Cardiac septum (tissue), 1 donor: ENCODE data around the gene CNTNAP5. TPM values are rescaled to one million over a fixed set of nuclear protein-coding genes. Genes with fewer than 3 reads are reported as not detected.
"Not testable (repeated sequence)": the region's sequence is repeated elsewhere in the genome, so short reads cannot be mapped to it uniquely, and the experiment has no call there.

Experiments used
- DNase-seq: peaks from one replicate; pipeline ENCODE4 v3.0.0-alpha.2; 2020; ENCODE audit warnings: low spot score
- intact Hi-C: fragments of 100-400 bp; cut with DNase I; formaldehyde crosslinking; loops from one replicate; pipeline ENCODE4 v1.14.0; 2022
- total RNA-seq: library from RNA; stranded (reverse); fragmentation: NEBNext Ultra II Directional; extraction: Animal tissue kit (Norgen Biotek cat#: 25700); gene quantifications from one replicate; pipeline ENCODE4 v1.2.1, GENCODE V29; 2021
- donor health status: DM: no; HTN: no; CAD: no.

The CNTNAP5 gene
- total RNA-seq, 1 donor from 2014 or later, result not detected

DNA sequence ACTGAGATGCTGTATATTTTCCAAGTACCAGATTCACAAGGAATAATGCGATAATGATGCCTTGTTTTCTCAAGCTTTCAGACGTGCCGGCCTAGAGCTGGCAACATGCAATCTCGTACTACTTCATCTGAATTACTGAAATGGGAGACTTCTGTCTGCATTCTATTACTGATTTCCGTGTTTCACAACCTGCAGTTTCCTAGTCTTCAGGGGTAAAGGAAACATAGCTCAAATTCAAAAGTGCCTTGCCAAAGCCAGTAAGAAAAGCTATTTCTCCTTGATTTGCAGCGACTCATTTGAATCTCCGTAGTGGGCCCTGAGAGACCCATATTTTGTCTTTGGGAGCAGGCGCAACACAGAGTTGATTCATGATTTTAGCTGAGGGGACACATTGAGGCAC, 289.0 kb downstream of the CNTNAP5 start:
- intact Hi-C loops, result no loop called here
- no peak for DNase-seq

DNA sequence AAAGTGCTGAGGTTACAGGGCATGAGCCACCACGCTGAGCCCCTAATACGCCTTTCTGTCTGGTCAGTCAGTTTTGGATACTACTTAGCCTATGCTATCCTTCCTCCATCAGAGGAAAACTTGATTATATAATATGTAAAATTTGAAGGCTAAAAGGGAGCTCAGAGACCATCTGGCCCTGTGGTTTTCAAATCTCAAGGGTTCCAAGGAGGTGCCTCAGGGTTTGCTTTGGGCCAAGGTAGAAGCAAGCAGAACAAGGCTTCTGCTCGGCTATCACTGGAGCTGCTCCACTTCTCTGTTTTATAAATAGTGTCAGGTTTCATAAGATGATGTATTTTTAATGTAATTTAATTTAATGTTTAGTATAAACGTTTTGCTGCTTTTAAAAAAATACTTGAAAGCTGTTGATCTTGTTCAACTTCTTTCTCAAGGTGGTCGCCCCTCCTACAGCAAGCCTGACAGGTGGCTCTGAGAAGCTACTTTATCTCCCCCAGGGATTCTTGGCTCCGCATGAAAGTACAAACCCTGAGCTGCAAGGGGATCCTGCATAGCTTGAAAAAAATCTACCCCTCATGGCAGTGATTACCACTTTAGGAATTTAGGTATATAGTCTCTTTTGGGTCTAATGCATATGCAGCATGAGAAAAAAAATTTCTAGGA, 290.3 kb downstream of the CNTNAP5 start:
- intact Hi-C loops, result no loop called here
- DNase-seq, result no peak

DNA sequence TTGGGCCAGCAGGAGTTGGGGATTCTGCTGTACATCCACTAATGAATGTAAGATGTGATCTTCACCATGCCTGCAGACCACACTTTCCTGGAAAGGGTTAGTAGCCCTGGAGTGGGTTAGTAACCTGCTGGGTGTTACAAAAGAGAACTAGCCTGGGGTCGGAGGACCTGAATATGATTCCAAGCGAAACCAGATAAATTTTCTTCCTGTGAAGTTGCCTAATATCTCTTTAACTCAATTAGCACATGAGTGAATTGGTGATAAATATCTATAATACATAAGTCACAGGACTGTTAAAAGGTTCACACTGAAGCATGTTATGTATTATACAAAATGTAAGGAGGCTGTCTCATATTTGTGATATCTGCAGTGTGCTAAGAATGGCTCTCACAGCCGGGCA, 291.0 kb downstream of the CNTNAP5 start:
- intact Hi-C loops, result no loop called here

DNA sequence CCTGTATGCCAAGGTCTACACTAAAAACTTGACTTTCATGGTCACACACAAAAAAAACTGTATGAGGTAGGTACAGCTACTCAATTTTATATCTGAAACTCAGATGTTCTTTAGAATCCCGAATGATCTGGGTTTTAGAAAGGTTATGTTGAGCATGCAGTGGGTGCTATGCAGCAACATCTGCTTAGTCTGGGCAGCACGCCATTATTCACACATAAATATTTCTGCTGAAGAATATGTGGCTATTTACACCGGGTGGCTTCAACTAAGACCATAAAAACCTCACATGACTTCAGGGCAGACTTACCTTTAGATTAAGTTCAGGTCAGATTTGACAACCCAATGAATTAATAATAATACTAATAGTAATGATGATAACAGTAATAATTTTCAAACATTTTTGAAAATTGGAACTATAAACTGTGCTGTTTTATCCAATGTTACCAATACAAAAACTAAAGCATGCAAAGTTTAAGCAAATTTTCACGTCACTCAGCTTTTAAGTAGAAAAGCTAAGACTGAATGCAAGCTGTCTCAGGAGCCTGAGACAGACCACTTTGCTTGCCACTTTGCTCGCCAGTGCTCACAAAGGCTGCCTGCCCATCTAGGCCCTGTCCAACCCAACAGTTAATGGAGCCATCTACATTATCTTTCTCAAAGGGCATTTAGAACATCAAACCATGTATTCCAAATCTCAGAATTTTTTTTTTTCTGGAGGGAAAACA, 292.0 kb downstream of the CNTNAP5 start:
- no peak for DNase-seq

More for the DNA sequence above, 291.0 kb downstream of the CNTNAP5 start:
- no peak for DNase-seq

DNA sequence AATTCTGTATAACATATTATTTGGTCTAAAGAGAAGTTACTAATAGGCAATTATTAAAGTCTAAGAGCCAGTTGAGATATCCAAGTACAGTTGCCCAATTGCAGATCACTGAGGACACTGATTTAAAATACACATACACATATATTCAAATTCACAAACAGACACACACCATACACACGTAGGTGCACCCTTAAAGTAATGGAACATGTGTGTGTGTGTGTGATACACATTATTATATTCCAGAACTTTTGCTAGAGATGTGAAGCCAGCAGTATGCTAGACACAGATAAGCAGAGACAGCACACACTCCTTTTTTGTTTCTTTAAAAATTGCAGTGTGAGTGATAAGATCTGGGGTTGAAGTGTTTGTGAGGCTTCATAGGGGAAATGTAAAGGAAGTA, 292.5 kb downstream of the CNTNAP5 start:
- intact Hi-C loops, result no loop called here
- no peak for DNase-seq

More for the DNA sequence above, 292.0 kb downstream of the CNTNAP5 start:
- intact Hi-C loops, result no loop called here

DNA sequence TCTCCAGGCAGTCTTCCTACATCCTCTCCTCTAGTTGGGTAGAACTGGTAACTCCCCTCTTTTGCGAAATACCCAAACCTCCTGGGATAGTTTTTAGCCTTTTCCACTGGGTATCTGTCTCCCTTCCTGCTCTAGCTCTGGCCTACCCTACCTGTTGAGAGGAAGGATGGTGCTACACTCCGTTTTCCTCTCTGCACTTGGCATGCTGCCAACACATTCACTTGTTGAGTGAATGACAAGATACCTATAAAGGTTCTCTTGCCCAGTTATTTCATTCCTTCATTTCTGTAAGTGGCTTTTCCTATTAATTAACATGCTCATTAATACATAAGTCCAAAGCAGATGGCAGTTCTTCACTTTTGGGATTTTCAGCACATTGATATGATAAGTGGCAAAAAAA, 293.8 kb downstream of the CNTNAP5 start:
- intact Hi-C loops, result no loop called here

DNA sequence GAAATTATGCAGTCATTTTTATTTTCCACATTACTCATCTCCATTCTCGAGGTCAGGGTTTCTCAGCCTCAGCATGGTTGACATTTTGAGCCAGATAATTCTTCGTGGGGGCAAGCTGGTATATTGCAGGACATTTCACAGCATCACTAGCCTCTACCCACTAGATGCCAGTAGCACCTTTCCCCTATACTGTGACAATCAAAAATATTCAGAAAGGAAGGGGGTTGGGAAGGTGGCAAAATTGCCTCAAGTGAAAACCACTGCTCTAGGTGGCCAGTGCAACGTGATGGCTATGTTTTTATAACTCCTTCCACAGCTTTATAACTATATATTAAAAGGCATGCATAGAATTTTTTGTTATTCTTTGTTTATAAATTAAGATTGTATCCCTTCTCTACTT, 294.5 kb downstream of the CNTNAP5 start:
- intact Hi-C loops, result no loop called here
- DNase-seq, result no peak

More for the DNA sequence above, 293.8 kb downstream of the CNTNAP5 start:
- DNase-seq, result no peak

DNA sequence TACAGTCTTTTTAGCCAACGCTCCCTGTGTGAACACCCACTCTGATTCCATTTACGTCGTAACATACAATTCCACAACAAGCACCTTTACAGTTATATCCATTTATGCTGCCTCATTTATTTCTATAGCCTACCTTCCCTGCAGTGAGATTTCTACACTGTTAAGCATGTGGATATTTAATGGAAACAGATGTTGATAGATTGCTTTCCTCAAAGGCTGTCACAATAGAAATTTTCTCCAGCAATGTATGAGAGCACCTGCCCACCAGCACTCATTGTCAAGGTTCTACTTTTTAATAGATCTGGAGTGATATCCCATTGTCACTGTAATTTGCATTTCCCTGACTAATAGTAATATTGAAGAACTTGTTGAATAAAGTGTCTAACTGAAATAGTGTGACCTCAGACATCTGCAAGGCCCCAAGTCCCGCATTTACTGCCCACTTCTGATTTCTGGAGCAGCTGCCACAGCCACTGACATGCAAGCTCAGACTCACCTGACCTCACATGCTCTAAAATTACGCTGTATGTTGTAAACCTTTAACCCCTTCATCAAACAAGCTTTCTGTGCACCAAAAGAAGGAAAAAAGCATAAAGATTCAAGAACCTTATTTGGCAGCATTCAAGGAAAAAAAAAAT, 295.1 kb downstream of the CNTNAP5 start:
- intact Hi-C loops, result no loop called here
- DNase-seq, result no peak

DNA sequence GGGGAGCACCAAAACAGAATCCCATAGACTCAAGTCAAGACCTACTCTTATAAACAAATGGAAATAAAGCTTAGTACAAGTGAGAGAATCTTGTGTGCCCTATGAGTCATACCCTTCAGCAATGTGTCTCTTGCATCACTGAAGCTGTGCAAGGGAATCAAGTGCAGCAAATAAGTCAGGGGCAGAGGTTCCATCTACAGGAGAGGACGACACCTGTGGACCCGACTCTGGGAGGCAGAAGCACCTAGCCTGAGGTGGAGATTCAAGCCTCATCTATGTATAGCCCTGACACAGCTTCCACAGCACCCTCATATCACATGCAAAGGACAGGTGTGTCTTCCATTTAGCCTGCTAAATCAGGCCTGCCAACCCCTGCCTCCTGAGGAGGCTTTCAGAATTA, 298.2 kb downstream of the CNTNAP5 start:
- intact Hi-C loops, result no loop called here
- DNase-seq, result no peak

DNA sequence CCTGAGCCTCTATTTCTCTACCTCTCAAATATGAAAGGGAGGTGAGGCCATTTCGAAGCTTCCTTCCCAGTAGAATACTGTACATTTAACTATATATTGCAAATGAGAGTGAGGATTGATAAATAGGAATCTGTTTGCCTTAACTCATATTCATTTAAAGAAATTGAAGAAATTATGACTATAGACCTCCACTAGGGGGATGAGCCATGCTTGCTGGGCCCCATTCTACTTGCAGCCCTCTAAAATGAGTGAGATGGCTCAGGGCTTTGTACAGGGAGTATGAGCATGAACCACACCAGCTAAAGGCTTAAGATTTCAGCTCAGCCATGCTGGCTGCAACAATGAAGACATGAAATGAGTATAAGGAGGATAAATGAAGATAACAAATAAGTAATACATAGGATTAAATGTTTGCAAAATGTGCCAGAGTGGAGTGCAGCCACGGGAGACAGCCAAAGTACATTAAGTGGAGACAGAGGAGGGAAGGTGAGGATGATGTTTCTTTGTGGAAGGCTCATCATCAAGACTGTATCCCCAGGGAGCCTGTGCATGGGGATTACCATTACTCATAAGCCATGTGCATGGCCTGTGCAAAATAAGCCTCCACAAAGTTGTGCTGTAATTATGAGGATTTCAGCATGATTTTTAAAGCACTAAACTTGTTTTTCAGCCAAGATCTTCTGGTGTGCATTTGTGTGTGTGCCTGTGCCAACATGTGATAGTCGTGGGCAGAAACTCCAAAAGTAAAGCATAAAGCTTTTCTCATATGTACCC, 300.8 kb downstream of the CNTNAP5 start:
- intact Hi-C loops, result no loop called here
- no peak for DNase-seq

DNA sequence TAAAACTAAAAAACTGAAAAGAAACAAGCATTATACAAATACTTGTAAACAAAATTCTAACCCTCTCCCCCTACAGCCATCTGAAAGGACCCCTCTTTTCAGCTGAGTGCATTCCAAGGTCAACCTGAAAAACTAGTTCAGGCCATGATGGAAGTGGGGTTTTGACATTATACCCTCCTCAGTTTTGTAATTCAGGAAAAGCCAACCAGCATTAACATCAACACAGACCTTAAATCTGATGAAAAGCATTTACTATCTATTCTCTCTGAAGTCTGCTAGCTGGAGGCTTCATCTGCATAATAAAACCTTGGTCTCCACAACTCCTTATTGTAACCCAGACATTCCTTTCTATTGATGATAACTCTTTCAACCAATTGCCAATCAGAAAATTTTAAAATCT, 302.2 kb downstream of the CNTNAP5 start:
- intact Hi-C loops, result no loop called here
- no peak for DNase-seq

DNA sequence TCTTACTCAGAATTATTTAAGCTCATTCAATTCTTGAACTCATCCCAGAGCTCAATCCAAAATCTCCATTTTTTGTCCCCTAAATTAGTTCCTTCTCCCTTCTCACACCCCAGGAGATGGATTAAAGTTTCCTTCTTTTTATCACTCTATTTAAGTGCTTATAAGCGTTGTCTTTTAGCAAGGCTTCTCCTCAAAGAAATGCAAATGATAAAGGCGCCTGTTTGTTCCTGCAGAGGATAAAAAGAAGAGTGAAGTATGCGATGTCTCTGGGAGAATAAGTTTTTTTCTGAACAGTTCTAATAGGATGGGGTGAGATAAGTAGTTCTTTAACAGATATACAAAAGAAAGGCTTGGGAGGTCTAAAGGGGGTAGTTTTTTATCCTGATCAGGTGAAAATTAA, 303.3 kb downstream of the CNTNAP5 start:
- no peak for DNase-seq
- intact Hi-C loops, result no loop called here

DNA sequence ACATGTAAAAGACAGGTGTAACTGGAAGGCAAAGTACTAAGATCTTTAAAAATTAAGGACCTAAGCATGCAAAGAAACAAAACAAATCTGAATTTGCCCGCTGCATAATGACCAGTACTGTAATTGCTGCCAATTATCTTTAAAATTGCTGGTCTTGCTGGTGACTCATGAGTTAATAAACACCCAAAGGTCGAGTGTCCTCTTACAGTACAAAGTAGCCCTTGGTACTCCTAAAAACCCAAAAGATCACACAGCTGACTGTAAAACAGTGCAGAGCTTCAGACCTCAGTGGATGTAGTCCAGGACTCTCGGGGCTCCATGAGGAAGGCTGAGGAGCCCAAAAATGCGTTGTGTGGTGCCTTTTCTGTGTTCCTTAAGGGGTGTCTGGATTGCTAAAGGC, 308.7 kb downstream of the CNTNAP5 start:
- no peak for DNase-seq
- intact Hi-C loops, result no loop called here

DNA sequence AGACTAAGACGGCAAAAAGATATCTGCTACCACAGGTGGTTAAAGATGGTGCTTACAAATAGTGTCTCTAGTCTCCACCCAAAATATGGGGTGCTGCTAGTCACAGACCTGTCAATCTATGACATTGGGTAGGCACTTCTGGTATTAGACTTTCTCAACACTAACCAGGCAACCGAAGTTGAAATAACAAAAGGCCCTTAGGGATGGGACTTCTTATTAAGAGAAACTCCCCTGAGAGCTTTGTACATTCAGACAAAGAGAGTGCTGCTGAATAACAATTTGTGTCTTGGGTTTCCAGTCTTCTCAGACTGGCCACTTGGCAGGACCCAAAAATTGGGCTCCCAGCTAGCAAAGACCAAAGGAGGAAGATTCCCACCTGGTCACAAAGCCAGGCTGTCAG, 310.0 kb downstream of the CNTNAP5 start:
- DNase-seq, result no peak

DNA sequence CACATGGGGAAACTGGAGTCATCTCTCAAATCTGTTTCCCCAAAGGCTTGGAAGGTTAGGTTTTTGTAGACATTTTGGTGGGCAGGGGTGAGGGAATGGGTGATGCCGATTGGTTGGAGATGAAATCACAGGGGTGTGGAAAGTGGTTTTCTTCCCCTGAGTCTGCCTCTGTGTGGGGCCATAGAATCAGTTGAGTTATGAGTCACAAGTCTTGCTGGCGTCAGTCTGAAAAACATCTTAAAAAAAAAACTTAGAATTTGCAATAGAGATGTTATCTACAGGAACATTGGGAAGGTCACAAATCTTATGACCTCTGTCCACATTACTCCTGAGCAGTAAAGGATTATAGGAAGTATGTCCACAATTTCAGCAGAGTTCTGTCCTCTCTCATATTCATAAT, 314.6 kb downstream of the CNTNAP5 start:
- intact Hi-C loops, result no loop called here
- DNase-seq, result no peak

More for the DNA sequence above, 310.0 kb downstream of the CNTNAP5 start:
- intact Hi-C loops, result no loop called here

DNA sequence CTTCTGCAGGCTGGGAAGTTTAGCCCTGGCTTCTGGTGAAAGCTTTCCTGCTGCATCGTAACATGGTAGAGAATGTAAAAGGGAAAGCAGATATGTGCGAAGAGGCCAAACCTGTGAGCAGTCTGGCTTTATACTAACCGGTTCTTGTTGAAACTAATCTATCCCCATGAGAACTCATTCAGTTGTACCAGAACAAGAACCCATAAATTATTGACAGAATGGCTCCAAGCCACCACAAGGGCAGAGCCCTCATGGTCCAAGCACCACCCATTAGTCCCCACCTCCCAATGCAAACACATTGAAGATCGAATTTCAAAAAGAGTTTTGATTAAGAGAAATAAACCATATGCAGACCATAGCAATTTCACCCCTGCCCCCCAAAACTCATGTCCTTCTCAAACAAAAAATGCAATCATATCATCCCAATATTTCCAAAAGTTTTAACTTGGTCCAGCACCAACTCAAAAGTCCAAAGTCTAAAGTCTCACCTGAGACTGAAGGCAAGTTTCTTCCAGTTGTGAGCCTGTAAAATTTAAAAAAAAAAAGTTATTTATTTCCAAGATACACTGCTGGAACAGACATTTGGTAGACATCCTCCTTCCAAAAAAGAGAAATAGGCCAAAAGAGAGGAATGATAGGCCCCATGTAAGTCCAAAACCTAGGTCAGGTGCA, 318.9 kb downstream of the CNTNAP5 start:
- intact Hi-C loops, result no loop called here
- no peak for DNase-seq

DNA sequence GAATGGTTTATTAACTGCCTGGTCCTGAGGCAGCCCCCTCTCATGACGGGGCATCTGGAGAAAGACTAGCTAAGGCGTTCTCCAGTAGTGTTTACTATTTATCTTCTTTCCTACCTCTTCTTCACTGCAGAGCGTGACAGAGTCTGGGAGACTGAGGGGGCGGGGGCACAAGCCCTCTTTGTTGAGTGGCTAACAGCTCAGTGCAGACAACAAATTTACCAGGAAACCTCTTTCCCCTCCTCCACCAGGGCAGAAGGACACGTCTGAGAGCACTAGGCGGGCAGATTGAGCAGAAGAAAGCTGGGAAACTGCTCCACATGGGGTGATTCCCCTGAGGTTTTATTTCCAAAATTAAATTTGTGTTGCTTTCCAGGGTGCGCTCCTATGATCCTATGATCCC, 322.1 kb downstream of the CNTNAP5 start:
- DNase-seq, result no peak
- intact Hi-C loops, result no loop called here

DNA sequence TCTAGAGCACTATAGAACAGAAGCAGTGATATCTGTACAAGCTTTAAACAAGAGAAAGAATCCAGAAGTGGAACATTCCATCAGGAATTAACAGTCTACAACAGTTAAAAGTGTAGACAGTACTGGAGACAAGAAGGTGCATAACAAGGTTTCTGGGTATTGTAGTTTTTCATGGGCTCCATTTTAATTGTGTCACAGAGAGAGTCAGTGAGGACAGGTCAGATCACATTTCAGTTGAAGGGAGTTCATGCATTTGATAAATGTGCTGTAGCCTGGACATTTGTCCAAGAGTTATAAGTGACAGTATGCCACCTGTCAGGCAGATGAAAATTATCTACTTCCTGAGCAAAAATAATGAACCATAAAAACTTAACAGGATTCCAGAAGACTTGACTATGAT, 328.6 kb downstream of the CNTNAP5 start:
- intact Hi-C loops, result no loop called here
- DNase-seq, result no peak

DNA sequence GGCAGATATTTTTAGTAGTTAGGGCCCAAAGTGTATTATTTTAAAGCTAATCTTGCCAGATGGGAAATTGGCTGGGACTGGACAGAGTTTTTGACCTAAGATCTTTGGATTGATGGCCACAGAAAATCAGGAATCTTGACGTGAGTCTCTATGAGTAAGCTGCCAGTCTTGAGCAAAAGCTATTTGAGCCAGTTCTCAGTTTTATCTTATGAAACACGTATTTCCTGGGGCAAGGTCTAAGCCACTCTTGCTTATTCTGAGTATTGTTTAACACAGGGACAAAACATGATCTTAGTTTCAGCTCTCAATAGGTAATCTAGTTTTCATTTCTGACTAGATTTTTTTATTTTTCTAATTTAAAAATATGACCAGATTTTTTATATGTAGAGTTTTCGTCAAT, 329.4 kb downstream of the CNTNAP5 start:
- intact Hi-C loops, result no loop called here
- no peak for DNase-seq

DNA sequence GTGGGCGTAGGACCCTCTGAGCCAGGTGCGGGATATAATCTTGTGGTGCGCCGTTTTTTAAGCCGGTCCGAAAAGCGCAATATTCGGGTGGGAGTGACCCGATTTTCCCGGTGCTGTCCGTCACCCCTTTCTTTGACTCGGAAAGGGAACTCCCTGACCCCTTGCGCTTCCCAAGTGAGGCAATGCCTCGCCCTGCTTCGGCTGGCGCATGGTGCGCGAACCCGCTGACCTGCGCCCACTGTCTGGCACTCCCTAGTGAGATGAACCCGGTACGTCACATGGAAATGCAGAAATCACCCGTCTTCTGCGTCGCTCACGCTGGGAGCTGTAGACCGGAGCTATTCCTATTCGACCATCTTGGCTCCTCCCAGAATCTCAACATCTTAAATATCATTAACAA, 336.9 kb downstream of the CNTNAP5 start:
- intact Hi-C loops, DNase-seq: not testable (repeated sequence)
